Endometrium (tissue), 2 donors: Measurements from ENCODE around the gene FAM131B.
"Not testable (repeated sequence)": the region's sequence is repeated elsewhere in the genome, so short reads cannot be mapped to it uniquely, and the experiment has no call there.

Source experiments
- FAIRE-seq: peaks from 2 replicates; lab custom pipeline; 2012; peaks lifted over from hg19 to GRCh38; lab: Jason Lieb, UNC
- donor health status: control.
- donor health status: control.

The FAM131B gene

DNA sequence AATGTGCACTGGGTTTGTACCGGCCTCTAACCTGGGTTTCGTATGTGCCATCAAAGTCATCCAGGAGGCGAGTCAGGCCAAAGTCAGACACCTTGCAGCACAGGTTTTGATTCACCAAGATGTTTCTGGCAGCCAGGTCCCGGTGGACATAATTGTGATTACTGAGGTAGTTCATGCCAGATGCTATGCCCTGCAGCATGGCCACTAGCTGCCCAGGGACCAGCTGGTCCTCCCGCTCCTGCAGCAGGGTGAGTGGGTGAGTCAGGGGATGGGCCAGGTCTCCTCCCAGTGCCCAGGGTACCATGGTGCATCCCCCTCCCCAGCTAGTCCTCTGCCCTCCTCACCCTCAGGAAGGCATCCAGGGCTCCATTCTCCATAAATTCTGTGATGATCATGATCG lies 32.3 kb upstream of the FAM131B start:
- FAIRE-seq = no peak

GRCh38 chr7:143394068-143394467 lies 31.6 kb upstream of the FAM131B start:
- FAIRE-seq = no peak

DNA sequence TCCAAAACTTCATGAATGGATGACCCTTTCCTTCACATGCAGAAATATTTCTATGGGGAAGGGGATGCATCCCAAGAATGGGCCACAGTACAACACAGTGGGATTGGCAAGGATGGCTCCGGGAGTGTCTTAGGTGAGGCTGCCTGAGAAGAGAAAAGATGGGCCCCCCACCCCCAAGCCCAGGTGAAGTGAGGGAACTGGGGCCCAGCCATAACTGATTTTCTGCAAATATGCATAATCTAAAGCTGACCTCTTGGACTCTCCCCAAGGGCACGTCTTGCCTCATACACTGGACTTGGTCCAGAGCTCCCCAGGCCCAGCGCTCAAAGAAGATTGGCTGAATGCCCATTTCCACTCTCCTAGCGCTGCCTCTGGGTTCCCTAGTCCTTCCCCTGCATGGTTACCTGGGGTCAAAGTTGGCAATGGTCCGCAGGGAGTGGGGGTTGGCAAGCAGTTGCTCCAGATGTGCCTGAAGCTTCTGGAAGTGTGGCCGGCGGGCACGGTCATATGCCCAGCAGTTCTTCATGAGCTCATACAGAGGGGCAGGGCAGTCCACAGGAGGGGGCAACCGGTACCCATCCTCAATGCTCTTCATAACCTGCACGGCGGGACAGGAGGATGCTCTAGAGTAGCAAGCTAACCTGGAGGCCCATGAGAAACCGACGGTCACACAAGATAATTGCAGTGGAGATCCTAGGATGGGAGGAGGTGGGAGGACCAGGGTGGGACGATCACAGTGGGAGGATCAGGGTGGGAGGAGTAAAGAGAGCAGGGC lies 30.9 kb upstream of the FAM131B start:
- FAIRE-seq = no peak

DNA sequence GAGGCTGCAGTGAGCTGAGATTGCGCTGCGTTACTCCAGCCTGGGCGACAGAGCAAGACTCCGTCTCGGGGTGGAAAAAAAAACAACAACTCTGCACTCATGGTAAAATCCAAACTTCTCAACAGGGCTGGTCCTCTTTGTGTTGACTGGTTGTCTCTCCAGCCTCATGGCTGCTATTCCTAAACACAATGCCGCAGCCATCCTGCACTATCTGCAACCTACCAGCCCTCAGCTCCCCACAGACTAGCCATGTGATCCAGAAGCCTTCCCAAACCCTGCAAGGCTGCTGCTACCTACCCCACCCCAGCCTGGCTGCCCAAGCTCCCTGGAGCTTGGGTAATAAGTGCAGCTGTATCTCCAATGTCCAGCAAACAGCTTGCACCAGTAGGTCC lies 30.4 kb upstream of the FAM131B start:
- FAIRE-seq = no peak

GRCh38 chr7:143392427-143392826 lies 29.9 kb upstream of the FAM131B start:
- not testable (repeated sequence) for FAIRE-seq

- peak; percentile 70 for FAIRE-seq
These were observed 29.2 kb upstream of the FAM131B start for GRCh38 chr7:143391462-143392404.

- no peak for FAIRE-seq
These were observed 28.3 kb upstream of the FAM131B start for GRCh38 chr7:143390773-143391317.

GRCh38 chr7:143390104-143390772 lies 27.7 kb upstream of the FAM131B start:
- no peak for FAIRE-seq

- FAIRE-seq = no peak
These were observed 27.0 kb upstream of the FAM131B start for GRCh38 chr7:143389316-143390103.

- no peak for FAIRE-seq
These were observed 26.1 kb upstream of the FAM131B start for GRCh38 chr7:143388491-143389101.

DNA sequence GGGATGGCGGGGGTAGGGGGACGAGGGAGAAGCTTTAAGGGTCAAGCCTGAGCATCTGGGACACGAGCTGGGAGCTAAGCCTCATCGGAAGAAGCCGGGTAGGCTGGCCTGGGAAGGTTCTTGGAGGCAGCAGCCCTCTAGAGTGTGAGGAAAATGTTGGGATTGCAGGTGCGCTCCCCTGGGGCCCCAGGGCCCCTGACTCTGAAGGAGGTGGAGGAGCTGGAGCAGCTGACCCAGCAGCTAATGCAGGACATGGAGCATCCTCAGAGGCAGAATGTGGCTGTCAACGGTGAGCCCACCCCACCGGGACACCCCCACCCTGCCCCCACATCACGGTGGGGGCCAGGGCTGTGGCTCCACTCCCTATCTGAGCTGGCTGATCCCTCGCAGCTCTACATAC lies 25.5 kb upstream of the FAM131B start:
- FAIRE-seq = no peak

- FAIRE-seq = no peak
These were observed 24.9 kb upstream of the FAM131B start for GRCh38 chr7:143387156-143387975.

DNA sequence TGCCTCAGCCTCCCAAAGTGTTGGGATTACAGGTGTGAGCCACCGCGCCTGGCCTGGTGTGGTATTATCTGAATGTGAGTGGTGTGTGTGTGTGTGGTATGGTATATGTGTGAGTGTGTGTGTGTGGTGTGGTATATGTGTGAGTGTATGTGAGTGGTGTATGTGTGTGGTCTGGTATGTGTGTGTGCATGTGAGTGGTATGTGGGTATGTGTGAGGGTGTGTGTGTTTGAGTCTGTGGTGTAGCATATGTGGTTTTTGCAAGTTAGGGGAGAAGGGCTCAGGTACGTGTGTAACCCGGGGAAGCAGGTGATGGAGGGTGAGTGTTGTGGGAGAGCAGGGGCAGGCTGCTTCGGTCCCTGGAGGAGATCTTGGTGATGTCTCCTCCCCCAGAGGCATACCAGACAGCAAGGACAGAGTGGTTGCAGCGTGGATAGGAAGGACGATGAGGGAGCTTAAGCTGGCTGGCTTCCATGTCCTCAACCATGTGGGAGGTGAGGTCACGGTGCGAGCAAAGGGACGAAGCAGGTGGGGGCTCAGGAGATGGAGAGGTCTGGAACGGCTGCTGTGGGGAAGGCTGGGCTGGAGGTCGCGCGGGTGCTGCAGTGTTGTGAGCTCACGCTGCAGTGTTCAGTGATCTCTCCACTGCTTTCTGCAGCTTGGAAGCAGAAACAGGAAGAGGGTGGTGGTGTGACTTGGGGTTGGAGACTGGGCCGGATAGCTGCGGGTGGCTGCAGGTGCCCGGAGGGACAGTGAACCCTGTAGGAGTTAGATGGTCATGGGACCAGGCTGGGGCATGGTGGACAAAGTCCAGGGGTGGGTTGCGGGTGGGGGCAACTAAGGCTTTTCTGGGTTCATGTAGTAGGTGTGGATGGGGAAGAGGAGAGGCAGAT lies 23.6 kb upstream of the FAM131B start:
- no peak for FAIRE-seq

DNA sequence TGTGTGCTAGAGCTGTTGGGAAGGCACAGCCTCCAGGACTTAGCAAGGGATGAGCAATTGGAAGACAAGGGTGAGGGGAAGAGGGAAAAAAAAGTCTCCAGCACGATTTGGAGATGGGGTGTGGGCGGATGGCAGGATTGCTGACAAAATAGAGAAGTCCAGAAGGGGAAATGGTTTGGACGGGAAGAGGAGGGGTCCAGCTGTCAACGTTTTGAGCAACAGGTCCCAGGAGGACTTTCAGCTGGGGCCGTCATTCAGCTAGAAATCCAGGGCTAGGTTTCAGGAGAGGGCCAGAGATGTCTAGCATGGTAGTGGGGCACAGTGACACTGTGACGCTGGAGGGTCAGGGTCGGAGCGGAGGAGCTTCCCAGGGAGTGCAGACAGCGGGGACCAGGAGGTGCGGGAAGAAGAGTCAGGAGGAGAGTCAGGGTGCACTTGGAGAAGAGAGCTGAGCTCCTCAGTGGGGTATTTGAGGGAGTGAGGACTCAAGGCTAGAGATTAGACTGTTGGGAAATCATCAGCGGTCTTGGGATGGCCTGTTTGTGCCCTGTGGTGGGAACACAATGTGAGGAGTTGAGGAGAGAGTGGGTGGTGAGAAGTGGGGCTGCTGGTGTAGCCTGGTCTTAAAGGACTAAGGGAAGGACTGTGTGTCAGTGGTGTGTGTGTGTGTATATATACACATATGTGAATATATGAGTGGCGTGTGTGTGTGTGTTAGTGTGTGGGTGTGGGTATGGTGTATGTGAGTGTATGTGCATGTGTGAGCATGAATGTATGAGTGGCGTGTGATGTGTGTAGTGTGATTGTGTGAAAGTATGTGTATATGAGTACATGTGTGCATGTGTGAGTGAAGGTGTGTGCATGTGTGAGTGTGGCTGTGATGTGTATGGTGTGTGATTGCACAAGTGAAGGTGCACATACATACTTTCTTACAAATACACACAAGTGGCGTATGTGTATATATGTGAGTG lies 22.4 kb upstream of the FAM131B start:
- FAIRE-seq = no peak

DNA sequence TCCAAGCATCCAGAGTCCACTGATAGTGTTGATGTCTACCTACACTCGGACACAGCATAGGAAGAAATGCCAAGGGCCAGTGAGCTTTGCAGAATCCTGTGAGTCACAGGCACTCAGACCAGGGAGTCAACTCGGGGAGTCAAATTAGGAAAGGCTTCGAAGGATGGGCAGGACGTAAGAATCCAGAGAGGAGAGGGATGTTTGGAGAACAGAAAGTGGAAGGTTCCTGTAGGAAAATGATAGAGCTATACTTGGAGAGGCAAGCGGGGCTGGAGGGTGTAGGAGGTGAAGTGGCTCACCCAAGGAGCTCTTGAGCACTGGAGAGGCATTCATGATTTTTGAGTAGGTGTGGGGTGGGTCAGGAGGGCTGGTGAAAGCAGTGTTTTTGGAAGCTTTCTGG lies 21.6 kb upstream of the FAM131B start:
- FAIRE-seq = no peak

DNA sequence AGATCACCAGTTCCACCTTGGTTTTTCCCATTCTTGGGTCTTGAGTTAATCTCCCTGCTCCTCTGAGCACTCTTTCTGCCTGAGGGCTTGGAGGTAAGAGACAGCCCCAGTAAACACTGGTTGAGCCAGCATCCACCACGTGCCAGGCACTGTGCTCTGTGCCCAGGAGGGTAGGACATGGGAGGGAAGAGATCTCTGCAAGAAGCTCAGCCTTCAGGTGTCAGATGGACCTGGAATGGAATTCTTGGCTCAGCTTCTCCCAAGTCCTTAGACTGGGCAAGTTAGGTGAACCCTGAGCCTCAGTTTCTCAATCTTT lies 21.1 kb upstream of the FAM131B start:
- no peak for FAIRE-seq

DNA sequence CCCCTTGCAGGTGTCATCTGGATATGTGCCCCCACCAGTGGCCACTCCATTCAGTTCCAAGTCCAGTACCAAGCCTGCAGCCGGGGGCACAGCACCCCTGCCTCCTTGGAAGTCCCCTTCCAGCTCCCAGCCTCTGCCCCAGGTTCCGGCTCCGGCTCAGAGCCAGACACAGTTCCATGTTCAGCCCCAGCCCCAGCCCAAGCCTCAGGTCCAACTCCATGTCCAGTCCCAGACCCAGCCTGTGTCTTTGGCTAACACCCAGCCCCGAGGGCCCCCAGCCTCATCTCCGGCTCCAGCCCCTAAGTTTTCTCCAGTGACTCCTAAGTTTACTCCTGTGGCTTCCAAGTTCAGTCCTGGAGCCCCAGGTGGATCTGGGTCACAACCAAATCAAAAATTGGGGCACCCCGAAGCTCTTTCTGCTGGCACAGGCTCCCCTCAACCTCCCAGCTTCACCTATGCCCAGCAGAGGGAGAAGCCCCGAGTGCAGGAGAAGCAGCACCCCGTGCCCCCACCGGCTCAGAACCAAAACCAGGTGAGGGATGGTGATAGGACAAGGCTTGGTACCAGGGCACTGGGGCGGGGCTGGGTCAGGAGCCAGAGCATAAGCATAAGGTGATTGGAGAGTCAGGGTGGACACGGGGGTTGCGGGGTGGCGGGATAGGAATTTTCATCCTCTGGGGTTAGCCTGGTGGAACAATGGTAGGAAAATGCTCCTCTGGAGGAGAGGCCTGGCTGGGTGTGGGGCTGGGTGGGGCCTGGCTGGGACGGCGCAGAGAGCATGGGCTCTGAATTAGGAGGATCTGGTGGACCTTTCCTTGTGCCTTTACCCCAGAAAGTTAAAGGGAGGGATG lies 20.5 kb upstream of the FAM131B start:
- FAIRE-seq = no peak
